ENCODE measurements around the gene TRMT1. TPM values are rescaled to one million over a fixed set of nuclear protein-coding genes. Genes with fewer than 3 reads are reported as not detected.

The TRMT1 gene
- polyA plus RNA-seq, 3 donors, result 14.5 to 94.7 (median 14.5) TPM

DNA sequence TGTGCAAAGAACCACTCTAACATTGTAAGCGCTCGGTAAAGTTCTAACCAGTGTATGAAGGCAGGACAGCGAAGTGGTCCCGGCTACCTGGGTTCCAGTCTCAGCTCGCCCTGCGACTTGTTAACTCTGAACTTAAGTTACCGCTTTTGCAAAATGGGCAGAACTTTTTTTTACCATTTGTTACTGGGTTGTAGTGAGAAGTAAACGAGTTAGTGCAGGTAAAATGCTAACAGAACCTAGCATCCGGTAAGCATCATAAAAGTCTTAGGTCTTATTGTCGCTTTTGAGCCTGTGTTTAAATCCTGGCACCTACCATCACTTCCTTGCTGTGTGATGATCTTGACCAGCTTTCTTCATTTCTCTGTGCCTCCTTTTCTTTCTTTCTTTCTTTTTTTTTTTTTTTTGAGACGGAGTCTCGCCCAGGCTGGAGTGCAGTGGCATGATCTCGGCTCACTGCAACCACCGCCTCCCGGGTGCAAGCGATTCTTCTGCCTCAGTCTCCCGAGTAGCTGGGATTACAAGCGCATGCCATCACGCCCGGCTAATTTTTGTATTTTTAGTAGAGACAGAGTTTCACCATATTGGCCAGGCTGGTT, 734 bp upstream of the TRMT1 start:
- Mint-ChIP-seq H3K27me3 (ENCODE audit: low read depth in 3 of 3) (peaks cover 0 to 3% (median 0%) of the 10 kb centered on the region in 3 donors), H3K9me3 (no peaks in the 10 kb centered on the region), H3K4me3 (peak overlapping the region; percentile 91 to 95), H3K4me1 (peaks cover 55% of the 10 kb centered on the region), H3K36me3 (peaks cover 15 to 25% of the 10 kb centered on the region in 2 donors), H3K27ac (peak overlapping the region; percentile 83 to 95 (median 89))
- TF ChIP-seq, protein P1, sequence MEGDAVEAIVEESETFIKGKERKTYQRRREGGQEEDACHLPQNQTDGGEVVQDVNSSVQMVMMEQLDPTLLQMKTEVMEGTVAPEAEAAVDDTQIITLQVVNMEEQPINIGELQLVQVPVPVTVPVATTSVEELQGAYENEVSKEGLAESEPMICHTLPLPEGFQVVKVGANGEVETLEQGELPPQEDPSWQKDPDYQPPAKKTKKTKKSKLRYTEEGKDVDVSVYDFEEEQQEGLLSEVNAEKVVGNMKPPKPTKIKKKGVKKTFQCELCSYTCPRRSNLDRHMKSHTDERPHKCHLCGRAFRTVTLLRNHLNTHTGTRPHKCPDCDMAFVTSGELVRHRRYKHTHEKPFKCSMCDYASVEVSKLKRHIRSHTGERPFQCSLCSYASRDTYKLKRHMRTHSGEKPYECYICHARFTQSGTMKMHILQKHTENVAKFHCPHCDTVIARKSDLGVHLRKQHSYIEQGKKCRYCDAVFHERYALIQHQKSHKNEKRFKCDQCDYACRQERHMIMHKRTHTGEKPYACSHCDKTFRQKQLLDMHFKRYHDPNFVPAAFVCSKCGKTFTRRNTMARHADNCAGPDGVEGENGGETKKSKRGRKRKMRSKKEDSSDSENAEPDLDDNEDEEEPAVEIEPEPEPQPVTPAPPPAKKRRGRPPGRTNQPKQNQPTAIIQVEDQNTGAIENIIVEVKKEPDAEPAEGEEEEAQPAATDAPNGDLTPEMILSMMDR (IDR thresholded peaks at IDR 0.05), result no peak
- peak overlapping the region; percentile 76 for H3K9ac ChIP-seq (ENCODE audit: insufficient read depth, low read length, poor library complexity, severe bottlenecking)
- H3K36me3 ChIP-seq (replicated peaks in 1 of 2; ENCODE audit: control insufficient read depth in 1 of 2, insufficient read depth in 2 of 2, low read length in 2 of 2), result peaks cover 2 to 23% of the 10 kb centered on the region in 2 donors
- DNase-seq, result no peak
- H3K27me3 ChIP-seq (ENCODE audit: control insufficient read depth in 2 of 2, insufficient read depth in 2 of 2, low read length in 2 of 2), result no peaks in the 10 kb centered on the region
- H3K4me3 ChIP-seq (replicated peaks in 1 of 3; ENCODE audit: low read depth in 2 of 3, low read length in 3 of 3), result peak overlapping the region; percentile 58 to 98 (median 82)
- intact Hi-C loops (cut with micrococcal nuclease), result loop anchor here in 1 of 2 donors (5.0 kb wide), 1 partner anchor 35 kb away; the partner anchor contains the start of genes IER2 and STX10
- 9% methylated on average over 12 of the region's 20 CpGs for whole genome bisulfite sequencing (ENCODE audit: insufficient coverage)
- H3K27ac ChIP-seq (ENCODE audit: low read depth in 1 of 2, low read length in 2 of 2), result peak overlapping the region; percentile 9 to 69
- H3K9me3 ChIP-seq (replicated peaks in 1 of 2; ENCODE audit: control insufficient read depth in 1 of 2, insufficient read depth in 1 of 2, low read length in 2 of 2), result no peaks in the 10 kb centered on the region
- peak overlapping the region; percentile 87 for H3K4me2 ChIP-seq (replicated peaks; ENCODE audit: extremely low read depth, low read length, poor library complexity, severe bottlenecking)
- peaks cover 34% of the 10 kb centered on the region for H4K20me1 ChIP-seq (ENCODE audit: insufficient read depth, low read length)
- peaks cover 54% of the 10 kb centered on the region for H3K79me2 ChIP-seq (ENCODE audit: insufficient read depth, low read length)
- H3K4me1 ChIP-seq (ENCODE audit: control insufficient read depth in 1 of 2, insufficient read depth in 2 of 2, low read length in 2 of 2), result peaks cover 37 to 50% of the 10 kb centered on the region in 2 donors
- peak overlapping the region; percentile 89 for H2AFZ ChIP-seq (ENCODE audit: insufficient read depth, low read depth, low read length, poor library complexity, severe bottlenecking)

DNA sequence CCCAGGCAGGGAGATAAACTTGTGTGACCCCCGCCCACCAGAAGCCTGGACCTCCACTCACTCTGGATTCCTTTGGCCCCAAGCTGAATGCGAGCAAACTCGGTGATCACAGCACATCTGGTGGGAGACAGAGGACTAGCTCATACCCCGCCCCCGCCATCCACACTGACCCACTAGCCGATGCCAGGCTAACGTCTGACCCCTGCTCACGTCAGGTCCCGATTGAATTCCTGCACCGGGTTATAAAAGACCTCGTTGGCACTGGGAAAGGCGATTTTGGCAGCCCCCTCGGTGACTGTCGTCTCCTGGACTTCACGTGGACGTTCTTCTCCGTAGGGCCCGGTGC, 631 bp downstream of the TRMT1 start:
- H3K9me3 ChIP-seq (replicated peaks in 1 of 2; ENCODE audit: control insufficient read depth in 1 of 2, insufficient read depth in 1 of 2, low read length in 2 of 2), result no peaks in the 10 kb centered on the region
- H3K4me2 ChIP-seq (replicated peaks; ENCODE audit: extremely low read depth, low read length, poor library complexity, severe bottlenecking), result peak overlapping the region; percentile 87
- H3K4me1 ChIP-seq (ENCODE audit: control insufficient read depth in 1 of 2, insufficient read depth in 2 of 2, low read length in 2 of 2), result peaks cover 37 to 50% of the 10 kb centered on the region in 2 donors
- Mint-ChIP-seq H3K27ac (peak overlapping the region; percentile 15 to 95 (median 87)), H3K27me3 (ENCODE audit: low read depth in 3 of 3) (peaks cover 0 to 3% (median 0%) of the 10 kb centered on the region in 3 donors), H3K36me3 (peaks cover 7 to 19% of the 10 kb centered on the region in 2 donors), H3K4me3 (peak overlapping the region; percentile 91 to 95), H3K9me3 (no peaks in the 10 kb centered on the region), H3K4me1 (peaks cover 44% of the 10 kb centered on the region)
- intact Hi-C loops (cut with micrococcal nuclease), result loop anchor here in 1 of 2 donors (5.0 kb wide), 1 partner anchor 36 kb away; the partner anchor contains the start of genes IER2 and STX10
- no peak for DNase-seq
- peak overlapping the region; percentile 89 for H2AFZ ChIP-seq (ENCODE audit: insufficient read depth, low read depth, low read length, poor library complexity, severe bottlenecking)
- peak overlapping the region; percentile 76 for H3K9ac ChIP-seq (ENCODE audit: insufficient read depth, low read length, poor library complexity, severe bottlenecking)
- H3K79me2 ChIP-seq (ENCODE audit: insufficient read depth, low read length), result peaks cover 41% of the 10 kb centered on the region
- H4K20me1 ChIP-seq (ENCODE audit: insufficient read depth, low read length), result peaks cover 21% of the 10 kb centered on the region
- WGBS (ENCODE audit: insufficient coverage), result 3% methylated on average over 17 of the region's 18 CpGs
- no peaks in the 10 kb centered on the region for H3K27me3 ChIP-seq (ENCODE audit: control insufficient read depth in 2 of 2, insufficient read depth in 2 of 2, low read length in 2 of 2)
- H3K36me3 ChIP-seq (replicated peaks in 1 of 2; ENCODE audit: control insufficient read depth in 1 of 2, insufficient read depth in 2 of 2, low read length in 2 of 2), result peaks cover 5 to 16% of the 10 kb centered on the region in 2 donors
- TF ChIP-seq, protein P1 (IDR thresholded peaks at IDR 0.05), result no peak
- peak overlapping the region; percentile 58 to 98 (median 82) for H3K4me3 ChIP-seq (replicated peaks in 1 of 3; ENCODE audit: low read depth in 2 of 3, low read length in 3 of 3)
- H3K27ac ChIP-seq (ENCODE audit: low read depth in 1 of 2, low read length in 2 of 2), result peak overlapping the region; percentile 9 to 69

Measured in CD14-positive monocyte (primary cell).